SK-N-SH (cell line): ENCODE data around the gene RPL15. TPM values are rescaled to one million over a fixed set of nuclear protein-coding genes. Genes with fewer than 3 reads are reported as not detected.
A peak's percentile ranks its signal among the peaks of the same experiment; 100 is the strongest.
"Not testable (repeated sequence)": the region's sequence is repeated elsewhere in the genome, so short reads cannot be mapped to it uniquely, and the experiment has no call there.

Source experiments
- CTCF ChIA-PET: fragments of 300-600, 350-600 bp; formaldehyde crosslinking; extraction: SDS; loops from one replicate; lab custom pipeline; 2021; lab: Yijun Ruan, JAX
- POLR2A ChIA-PET: fragments of 350-600 bp; sonication (Branson Sonifier 250); formaldehyde crosslinking; extraction: SDS; loops from one replicate; lab custom pipeline; 2020; ENCODE audit warnings: antibody characterized with exemption, inconsistent platforms; lab: Yijun Ruan, JAX
- DNase-seq: peaks from one replicate; pipeline ENCODE4 v3.0.0; 2012
- H2AFZ ChIP-seq: fragments of 200-600 bp; sonication (generic); 2 replicates; pipeline ENCODE4 v1.8.1; 2016; ENCODE audit warnings: antibody characterized with exemption, mild to moderate bottlenecking, low read depth
- H3F3A ChIP-seq: fragments of 200-600 bp; sonication (generic); replicated peaks from 2 replicates; pipeline ENCODE3; 2016; ENCODE audit warnings: antibody characterized with exemption, mild to moderate bottlenecking; ENCODE audit not compliant: insufficient read depth
- H3K27ac ChIP-seq, 2 experiments: fragments of 200-500 bp in 1 of 2; fragments of 200-600 bp in 1 of 2; sonication (Bioruptor generic) in 1 of 2; sonication (generic), shearing (Covaris generic) in 1 of 2; 2 replicates each; pipeline versions ENCODE4 v1.5.1 to v1.6.1; 2014 to 2016; ENCODE audit warnings: low read depth in 2 of 2, inconsistent platforms in 1 of 2, low read length in 1 of 2, mild to moderate bottlenecking in 1 of 2, mixed read lengths in 1 of 2
- H3K27me3 ChIP-seq: fragments of 200-600 bp; sonication (generic), shearing (Covaris generic); 2 replicates; pipeline ENCODE4 v1.6.1; 2016; ENCODE audit warnings: mixed run types; ENCODE audit not compliant: insufficient read depth
- H3K36me3 ChIP-seq, 2 experiments: fragments of 200-500 bp in 1 of 2; fragments of 200-600 bp in 1 of 2; sonication (Bioruptor generic) in 1 of 2; sonication (generic) in 1 of 2; replicated peaks in 1 of 2; 2 replicates each; pipeline versions ENCODE3 to v1.5.1; 2014 to 2016; ENCODE audit warnings: low read length in 1 of 2, mild to moderate bottlenecking in 1 of 2; ENCODE audit not compliant: insufficient read depth in 2 of 2, control insufficient read depth in 1 of 2
- H3K4me1 ChIP-seq, 2 experiments: fragments of 200-500 bp in 1 of 2; fragments of 200-600 bp in 1 of 2; sonication (Bioruptor generic) in 1 of 2; sonication (generic), shearing (Covaris generic) in 1 of 2; 2 replicates each; pipeline versions ENCODE4 v1.5.1 to v1.6.1; 2014 to 2016; ENCODE audit warnings: low read depth in 1 of 2, low read length in 1 of 2, mixed run types in 1 of 2; ENCODE audit not compliant: insufficient read depth in 2 of 2, control insufficient read depth in 1 of 2
- H3K4me2 ChIP-seq: fragments of 200-600 bp; sonication (generic), shearing (Covaris generic); 2 replicates; pipeline ENCODE4 v1.6.1; 2017; ENCODE audit warnings: mixed run types
- H3K4me3 ChIP-seq, 2 experiments: fragments of 200-500 bp in 1 of 2; fragments of 200-600 bp in 1 of 2; sonication (Bioruptor generic) in 1 of 2; sonication (generic), shearing (Covaris generic) in 1 of 2; 2 replicates each; pipeline versions ENCODE4 v1.5.1 to v1.8.1; 2014 to 2016; ENCODE audit warnings: low read depth in 2 of 2, inconsistent platforms in 1 of 2, low read length in 1 of 2, mild to moderate bottlenecking in 1 of 2, mixed read lengths in 1 of 2, moderate library complexity in 1 of 2
- H3K79me2 ChIP-seq: fragments of 200-600 bp; sonication (generic); 2 replicates; pipeline ENCODE4 v1.8.1; 2017; ENCODE audit warnings: mild to moderate bottlenecking; ENCODE audit not compliant: insufficient read depth
- H3K9ac ChIP-seq: fragments of 200-600 bp; sonication (generic); 2 replicates; pipeline ENCODE4 v1.6.1; 2017; ENCODE audit warnings: mixed run types
- H3K9me2 ChIP-seq: fragments of 200-600 bp; sonication (generic); 2 replicates; pipeline ENCODE4 v1.6.1; 2017; ENCODE audit warnings: mixed run types
- H3K9me3 ChIP-seq: fragments of 200-600 bp; sonication (generic); 2 replicates; pipeline ENCODE4 v1.6.1; 2017; ENCODE audit warnings: mixed run types, mild to moderate bottlenecking, moderate library complexity
- H4K20me1 ChIP-seq: fragments of 200-600 bp; sonication (generic); 2 replicates; pipeline ENCODE4 v1.6.1; 2017; ENCODE audit warnings: mild to moderate bottlenecking, mixed run types; ENCODE audit not compliant: insufficient read depth
- CHD2 ChIP-seq: fragments of 150-350 bp; IDR thresholded peaks from 2 replicates; pipeline ENCODE4 v1.6.1; 2018; ENCODE audit warnings: low read length; ENCODE audit not compliant: partially characterized antibody
- MXI1 ChIP-seq: IDR thresholded peaks from 2 replicates; pipeline ENCODE4 v1.6.1; 2012; ENCODE audit warnings: mild to moderate bottlenecking, low read depth, low read length, improper control_type of control experiment
- SIN3A ChIP-seq: IDR thresholded peaks from 2 replicates; pipeline ENCODE4 v1.6.1; 2012; ENCODE audit warnings: low read depth, mild to moderate bottlenecking, low read length, moderate library complexity, borderline replicate concordance
- TAF1 ChIP-seq: IDR thresholded peaks from 2 replicates; pipeline ENCODE4 v1.6.1; 2012; ENCODE audit warnings: low read depth, mild to moderate bottlenecking, low read length, moderate library complexity, borderline replicate concordance
- WGBS: methylation state at CpG from one replicate; pipeline ENCODE4 v1.1.6; 2017; ENCODE audit warnings: low lambda C conversion rate; 5-methylcytosine and 5-hydroxymethylcytosine counted together
- polyA plus RNA-seq, 3 experiments: library from polyadenylated mRNA; depleted of rRNA; stranded (reverse); fragments of >200 nt; gene quantifications; 2 replicates each; pipeline ENCODE4 v1.2.3, GENCODE V29; 2012
- TF ChIP-seq, protein P1 (sequence below): IDR thresholded peaks from 2 replicates; pipeline ENCODE4 v1.4.0; 2012; ENCODE audit warnings: low read depth, borderline replicate concordance

The RPL15 gene
- polyA plus RNA-seq, 1 of the 3 experiments (the other 2 are of a cell fraction): 5,582 TPM

DNA sequence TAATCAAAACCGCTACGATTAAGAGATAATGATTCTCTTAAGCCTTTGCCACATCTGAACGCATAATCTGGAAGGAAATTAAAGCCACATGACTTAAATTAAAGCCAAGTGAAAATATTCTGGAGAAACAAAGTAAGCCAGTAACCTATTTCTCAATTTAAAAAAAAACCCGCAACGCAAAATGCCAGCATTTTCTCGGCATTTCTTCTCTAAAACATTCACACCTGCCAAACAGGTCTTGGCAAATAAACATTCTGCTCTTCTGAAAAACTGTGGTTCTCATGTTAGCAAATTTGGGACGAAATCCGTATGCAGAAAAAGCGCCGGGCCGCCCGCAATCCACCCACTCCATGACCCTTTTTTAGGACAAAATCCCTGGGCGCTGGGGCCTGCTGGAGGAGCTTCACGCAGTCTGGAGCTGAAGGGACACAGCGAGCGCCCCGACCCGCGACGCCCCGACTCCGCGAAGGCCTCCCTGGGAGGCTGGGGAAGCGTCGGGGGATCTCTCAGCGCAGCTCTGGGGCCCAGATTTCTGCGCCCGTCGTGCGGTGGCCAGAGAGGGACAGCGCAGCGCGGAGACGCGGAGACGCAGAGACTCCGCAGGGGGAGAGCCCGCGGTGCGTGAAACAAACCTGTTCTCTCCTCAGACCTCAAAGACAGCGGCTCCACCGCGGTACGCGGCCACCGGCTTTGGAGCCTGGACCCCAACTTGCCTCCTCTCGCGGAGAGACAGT, 613 bp upstream of the RPL15 start (continued):
- TF ChIP-seq, protein P1, sequence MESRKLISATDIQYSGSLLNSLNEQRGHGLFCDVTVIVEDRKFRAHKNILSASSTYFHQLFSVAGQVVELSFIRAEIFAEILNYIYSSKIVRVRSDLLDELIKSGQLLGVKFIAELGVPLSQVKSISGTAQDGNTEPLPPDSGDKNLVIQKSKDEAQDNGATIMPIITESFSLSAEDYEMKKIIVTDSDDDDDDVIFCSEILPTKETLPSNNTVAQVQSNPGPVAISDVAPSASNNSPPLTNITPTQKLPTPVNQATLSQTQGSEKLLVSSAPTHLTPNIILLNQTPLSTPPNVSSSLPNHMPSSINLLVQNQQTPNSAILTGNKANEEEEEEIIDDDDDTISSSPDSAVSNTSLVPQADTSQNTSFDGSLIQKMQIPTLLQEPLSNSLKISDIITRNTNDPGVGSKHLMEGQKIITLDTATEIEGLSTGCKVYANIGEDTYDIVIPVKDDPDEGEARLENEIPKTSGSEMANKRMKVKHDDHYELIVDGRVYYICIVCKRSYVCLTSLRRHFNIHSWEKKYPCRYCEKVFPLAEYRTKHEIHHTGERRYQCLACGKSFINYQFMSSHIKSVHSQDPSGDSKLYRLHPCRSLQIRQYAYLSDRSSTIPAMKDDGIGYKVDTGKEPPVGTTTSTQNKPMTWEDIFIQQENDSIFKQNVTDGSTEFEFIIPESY: no peak

DNA sequence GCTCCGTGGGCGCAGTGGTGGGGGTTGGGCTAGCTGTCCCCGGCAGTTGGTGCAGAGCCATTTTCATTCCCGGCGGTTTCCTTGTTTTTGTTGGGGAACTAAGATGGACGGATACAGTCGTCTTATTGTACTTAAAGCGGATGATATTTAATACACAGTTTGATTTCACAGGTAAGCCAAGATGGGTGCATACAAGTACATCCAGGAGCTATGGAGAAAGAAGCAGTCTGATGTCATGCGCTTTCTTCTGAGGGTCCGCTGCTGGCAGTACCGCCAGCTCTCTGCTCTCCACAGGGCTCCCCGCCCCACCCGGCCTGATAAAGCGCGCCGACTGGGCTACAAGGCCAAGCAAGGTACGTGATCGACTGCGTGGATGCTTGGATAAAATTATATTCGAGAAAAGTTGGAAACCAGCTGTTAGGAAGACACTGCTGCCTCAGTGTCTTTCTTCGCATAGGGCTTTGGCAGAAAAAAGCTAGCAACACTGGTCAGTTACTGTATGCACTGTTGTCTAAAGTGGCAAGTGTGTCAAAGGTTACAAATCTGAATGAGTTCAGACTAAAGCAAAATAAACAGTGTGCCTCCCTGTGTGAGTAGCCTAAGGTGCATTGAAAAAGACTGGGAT, 859 bp downstream of the RPL15 start:
- Histone ChIP-seq H3F3A (peaks cover 51% of the 10 kb centered on the region), H3K4me2 (peak overlapping the region; percentile 98), H3K4me1 (peaks cover 0 to 19% of the 10 kb centered on the region in 2 experiments; a peak in 3 of 4 replicates), H4K20me1 (peaks cover 37% of the 10 kb centered on the region), H3K9ac (peak overlapping the region; percentile 97), H3K4me3 (peak overlapping the region; percentile 94 to 96), H3K36me3 (peaks cover 32 to 34% of the 10 kb centered on the region in 2 experiments), H3K27ac (peak overlapping the region; percentile 79 to 90), H3K79me2 (peaks cover 74% of the 10 kb centered on the region)
- WGBS: under 1% methylated on average over 19 of the region's 21 CpGs
- peak; percentile 60; the same call in 1 of the 2 replicates for TF ChIP-seq SIN3A
- peak; percentile 31; the same call in 1 of the 2 replicates for TF ChIP-seq MXI1
- peak; percentile 60; the same call in 1 of the 2 replicates for TF ChIP-seq TAF1
- peak; percentile 48 for TF ChIP-seq CHD2
- ChIA-PET CTCF (interaction anchor here (0.7 to 2.4 kb wide), 5 partner anchors 9 to 321 kb away, joined by 3 to 11 read pairs (median 3); no protein-coding TSS in a partner anchor), POLR2A (interaction anchor here (0.6 to 2.7 kb wide), 21 partner anchors 16 to 735 kb away, joined by 3 to 49 read pairs (median 8); partner anchors contain the start of gene NR1D2)
- not testable (repeated sequence) for H3K9me3 ChIP-seq, H3K9me2 ChIP-seq, H3K27me3 ChIP-seq, H2AFZ ChIP-seq
- DNase-seq: peak; percentile 64

DNA sequence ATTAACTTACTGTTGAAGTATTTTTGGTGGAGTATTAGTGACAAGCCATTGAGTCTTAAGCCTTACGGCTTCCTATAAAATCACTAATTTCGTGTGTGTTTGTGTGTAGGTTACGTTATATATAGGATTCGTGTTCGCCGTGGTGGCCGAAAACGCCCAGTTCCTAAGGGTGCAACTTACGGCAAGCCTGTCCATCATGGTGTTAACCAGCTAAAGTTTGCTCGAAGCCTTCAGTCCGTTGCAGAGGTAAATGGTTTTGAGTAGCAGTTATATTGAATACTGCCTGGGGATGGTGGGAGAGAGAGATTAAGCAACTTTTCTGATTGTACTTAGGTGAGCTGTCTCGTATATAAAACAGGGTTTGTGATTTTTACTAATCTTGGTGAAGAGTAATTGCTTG, 1.4 kb downstream of the RPL15 start:
- POLR2A ChIA-PET: interaction anchor here (1.4 to 2.7 kb wide), 4 partner anchors 18 to 107 kb away, joined by 5 to 49 read pairs (median 18); partner anchors contain the start of gene NR1D2
- H3K36me3 ChIP-seq: peaks cover 32 to 34% of the 10 kb centered on the region in 2 experiments
- not testable (repeated sequence) for DNase-seq, H3K9me3 ChIP-seq, H3K27me3 ChIP-seq, H2AFZ ChIP-seq, H3K9me2 ChIP-seq
- peaks cover 0 to 19% of the 10 kb centered on the region in 2 experiments; a peak in 3 of 4 replicates for H3K4me1 ChIP-seq
- peaks cover 55% of the 10 kb centered on the region for H3F3A ChIP-seq
- WGBS: 1% methylated on average over 12 of the region's 12 CpGs
- peak overlapping the region; percentile 98 for H3K4me2 ChIP-seq
- peak overlapping the region; percentile 56 to 79; a peak in 2 of 4 replicates for H3K27ac ChIP-seq
- CTCF ChIA-PET: interaction anchor here (1.1 to 1.4 kb wide), 3 partner anchors 12 to 30 kb away, joined by 3 to 4 read pairs (median 3); no protein-coding TSS in a partner anchor
- peaks cover 68% of the 10 kb centered on the region for H3K79me2 ChIP-seq
- peak overlapping the region; percentile 94 to 96 for H3K4me3 ChIP-seq
- H4K20me1 ChIP-seq: peaks cover 37% of the 10 kb centered on the region
- peak overlapping the region; percentile 97 for H3K9ac ChIP-seq
